ENCODE measurements around the gene SPSB3. TPM values are rescaled to one million over a fixed set of nuclear protein-coding genes. Genes with fewer than 3 reads are reported as not detected.

The SPSB3 gene
- total RNA-seq (10 to 100 TPM; 24.5 to 41.3 (median 34.1) TPM), polyA plus RNA-seq (51.8 TPM)
- long read RNA-seq, donor 1, transcript SPSB3-202 (5 exons, 1,509 nt), result minor isoform, 10 of 176 reads
- long read RNA-seq, donor 1, transcript SPSB3-209 (6 exons, 1,628 nt), result minor isoform, 31 of 176 reads
- long read RNA-seq, donor 1, transcript SPSB3-201 (6 exons, 1,449 nt), result minor isoform, 27 of 176 reads
- long read RNA-seq, donor 1, transcript SPSB3-208 (7 exons, 1,784 nt), result major isoform, 85 of 176 reads
- long read RNA-seq, donor 1, partial matches to known transcripts, result 3 of 176 reads
- long read RNA-seq, donor 1, other reads (novel, unspliced or antisense), result 14 of 176 reads
- long read RNA-seq, donor 2, transcript SPSB3-201 (6 exons, 1,449 nt), result minor isoform, 16 of 92 reads
- long read RNA-seq, donor 2, transcript SPSB3-202 (5 exons, 1,509 nt), result minor isoform, 5 of 92 reads
- long read RNA-seq, donor 2, transcript SPSB3-208 (7 exons, 1,784 nt), result major isoform, 32 of 92 reads
- long read RNA-seq, donor 2, transcript SPSB3-209 (6 exons, 1,628 nt), result minor isoform, 18 of 92 reads
- long read RNA-seq, donor 2, partial matches to known transcripts, result 4 of 92 reads
- long read RNA-seq, donor 2, other reads (novel, unspliced or antisense), result 14 of 92 reads
- long read RNA-seq, donor 3, transcript SPSB3-201 (6 exons, 1,449 nt), result minor isoform, 26 of 332 reads
- long read RNA-seq, donor 3, transcript SPSB3-208 (7 exons, 1,784 nt), result major isoform, 160 of 332 reads
- long read RNA-seq, donor 3, transcript SPSB3-209 (6 exons, 1,628 nt), result minor isoform, 70 of 332 reads
- long read RNA-seq, donor 3, transcript SPSB3-202 (5 exons, 1,509 nt), result minor isoform, 21 of 332 reads
- long read RNA-seq, donor 3, partial matches to known transcripts, result 12 of 332 reads
- long read RNA-seq, donor 3, other reads (novel, unspliced or antisense), result 19 of 332 reads
- long read RNA-seq, donor 4, transcript SPSB3-201 (6 exons, 1,449 nt), result minor isoform, 20 of 125 reads
- long read RNA-seq, donor 4, transcript SPSB3-209 (6 exons, 1,628 nt), result minor isoform, 29 of 125 reads
- long read RNA-seq, donor 4, transcript SPSB3-208 (7 exons, 1,784 nt), result major isoform, 45 of 125 reads
- long read RNA-seq, donor 4, transcript SPSB3-202 (5 exons, 1,509 nt), result minor isoform, 12 of 125 reads
- long read RNA-seq, donor 4, partial matches to known transcripts, result 4 of 125 reads
- long read RNA-seq, donor 4, other reads (novel, unspliced or antisense), result 13 of 125 reads

DNA sequence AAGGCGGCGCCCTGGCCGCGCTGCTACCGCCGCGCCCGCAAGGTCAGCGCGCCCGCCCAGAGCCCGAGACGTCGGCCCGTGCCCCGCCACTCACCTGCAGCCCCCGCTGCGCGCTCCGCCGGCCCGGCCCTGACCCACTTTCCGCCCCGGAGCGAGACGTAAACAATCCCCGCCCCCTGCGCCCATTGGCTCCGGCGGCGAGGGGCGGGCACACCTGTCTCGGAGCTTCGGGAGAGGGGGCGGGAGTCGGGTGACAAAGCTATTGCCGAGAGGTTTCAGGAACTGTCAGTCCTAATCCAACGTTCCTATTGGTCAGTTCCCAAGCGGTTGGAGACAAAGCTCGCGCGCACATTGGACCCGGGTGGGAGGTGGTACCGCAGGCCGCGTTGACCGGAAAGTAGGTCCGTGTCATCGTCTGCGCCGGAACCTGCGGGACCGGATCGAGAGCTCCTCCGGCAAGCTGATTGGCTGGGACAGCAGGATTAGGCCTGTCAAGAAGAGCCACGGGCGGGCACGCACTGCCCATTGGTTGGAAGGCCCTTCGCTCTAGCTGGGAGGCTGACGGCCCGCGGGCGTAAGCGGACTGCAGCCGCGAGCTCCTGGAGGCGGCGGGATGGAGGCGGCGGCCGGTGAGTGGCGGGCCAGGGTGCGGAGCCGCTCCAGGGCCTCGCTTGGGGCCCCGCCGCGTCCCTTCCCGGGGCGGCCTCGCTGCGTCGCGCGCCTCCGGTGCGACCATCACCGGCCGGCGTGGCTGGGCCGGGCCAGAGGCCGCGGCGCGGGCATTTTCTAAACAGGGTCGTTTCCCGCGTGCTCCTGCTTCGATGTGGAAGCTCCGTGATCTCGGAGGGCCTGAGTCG is at the start of gene SPSB3, which contains the start of gene NUBP2:
SPSB3 (minus strand) TSS at position 164 of the 857 bp plus-strand sequence. CDS start 1,088 bp downstream, outside the sequence.
NUBP2 (plus strand) TSS at position 553 of the 857 bp plus-strand sequence; CDS start at position 614, 61 bp downstream.
- Histone ChIP-seq H3K9me3 (ENCODE audit: control insufficient read depth, low read length) (no peaks in the 10 kb centered on the region), H3K4me3 (ENCODE audit: low read length) (peak within 1 kb of the TSS; percentile 91), H3K27me3 (ENCODE audit: control insufficient read depth, insufficient read depth) (no peaks in the 10 kb centered on the region), H3K27ac (ENCODE audit: low read length) (peak within 1 kb of the TSS; percentile 72), H3K4me1 (ENCODE audit: control insufficient read depth, insufficient read depth, low read length) (peaks cover 3% of the 10 kb centered on the region)
- ATAC-seq, result peak; percentile 94 to 95
- intact Hi-C loops (cut with DNase I), result no loop called here
- WGBS, result under 1% methylated on average over 102 of the region's 102 CpGs
- peak; percentile 100 for DNase-seq

DNA sequence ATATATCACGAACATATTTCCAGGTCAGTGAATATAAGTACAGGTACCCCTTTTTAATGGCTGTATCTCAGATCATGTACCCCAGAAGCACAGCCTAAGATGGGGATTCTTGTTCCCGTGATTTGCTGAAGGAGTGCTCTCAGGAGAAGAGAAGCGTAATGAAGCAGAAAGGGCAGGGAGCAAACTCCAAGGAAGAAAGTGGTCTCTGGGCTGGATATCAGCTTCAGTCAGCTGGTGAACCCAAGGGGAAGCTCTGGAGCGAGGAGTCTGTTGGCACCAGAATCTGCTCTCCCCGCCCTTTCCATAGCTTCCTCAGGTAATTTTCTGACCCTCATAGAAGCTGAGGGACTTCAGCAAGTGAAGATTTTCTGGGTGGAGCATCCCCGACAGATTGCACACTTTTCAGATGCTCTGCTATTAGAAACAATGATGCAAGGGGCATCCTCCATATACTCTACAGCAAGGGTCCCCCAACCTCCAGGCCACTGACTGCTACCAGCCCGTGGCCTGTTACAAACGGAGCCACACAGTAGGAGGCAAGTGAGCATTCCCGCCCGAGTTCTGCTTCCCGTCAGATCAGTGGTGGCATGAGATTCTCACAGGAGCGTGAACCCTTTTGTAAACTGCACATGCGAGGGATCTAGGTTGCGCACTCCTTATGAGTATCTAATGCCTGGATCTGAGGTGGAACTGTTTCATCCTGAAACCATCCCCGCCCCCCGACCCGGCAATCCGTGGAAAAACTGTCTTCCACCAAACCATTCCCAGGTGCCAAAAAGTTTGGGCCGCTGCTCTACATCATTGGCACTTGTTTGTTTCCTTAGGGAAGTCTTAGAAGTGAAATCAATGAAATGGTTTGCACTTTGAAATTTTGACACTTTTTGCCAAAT is 49.1 kb upstream of the SPSB3 start:
- H3K4me1 ChIP-seq (ENCODE audit: control insufficient read depth, insufficient read depth, low read length), result no peaks in the 10 kb centered on the region
- intact Hi-C loops (cut with DNase I), result no loop called here

DNA sequence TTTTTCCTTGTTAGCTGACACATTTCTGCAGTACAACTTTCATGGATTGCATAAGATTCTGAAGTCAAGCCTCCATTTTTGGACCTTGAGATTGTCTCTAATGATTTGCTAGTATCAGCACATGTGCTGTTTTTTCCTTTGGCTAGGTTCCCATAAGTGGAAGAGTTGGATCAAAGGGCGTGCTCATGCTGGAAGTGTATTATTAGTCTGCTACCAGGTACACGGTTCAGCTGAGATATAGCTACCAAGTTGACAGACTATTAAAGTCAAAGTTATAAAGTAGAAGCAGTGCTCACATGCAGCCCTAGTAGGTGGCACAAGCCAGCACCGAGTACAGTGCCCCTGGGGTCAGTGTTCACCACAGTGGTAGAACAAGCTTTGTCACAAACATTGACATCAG is 47.8 kb upstream of the SPSB3 start:
- H3K27ac ChIP-seq (ENCODE audit: low read length), result no peak overlapping the region
- H3K27me3 ChIP-seq (ENCODE audit: control insufficient read depth, insufficient read depth), result no peaks in the 10 kb centered on the region
- no peaks in the 10 kb centered on the region for H3K9me3 ChIP-seq (ENCODE audit: control insufficient read depth, low read length)
- 48% methylated on average over 3 of the region's 3 CpGs for WGBS
- H3K4me3 ChIP-seq (ENCODE audit: low read length), result no peak overlapping the region
- intact Hi-C loops (cut with DNase I), result no loop called here
- H3K4me1 ChIP-seq (ENCODE audit: control insufficient read depth, insufficient read depth, low read length), result no peaks in the 10 kb centered on the region
- DNase-seq, result no peak
- no peak for ATAC-seq

More for the DNA sequence above, 49.1 kb upstream of the SPSB3 start:
- no peak for ATAC-seq
- H3K27ac ChIP-seq (ENCODE audit: low read length), result no peak overlapping the region
- H3K9me3 ChIP-seq (ENCODE audit: control insufficient read depth, low read length), result no peaks in the 10 kb centered on the region
- H3K27me3 ChIP-seq (ENCODE audit: control insufficient read depth, insufficient read depth), result no peaks in the 10 kb centered on the region
- no peak for DNase-seq
- WGBS, result 76% methylated on average over 19 of the region's 19 CpGs
- no peak overlapping the region for H3K4me3 ChIP-seq (ENCODE audit: low read length)

- no peaks in the 10 kb centered on the region for H3K27me3 ChIP-seq (ENCODE audit: control insufficient read depth, insufficient read depth)
- H3K4me3 ChIP-seq (ENCODE audit: low read length), result no peak overlapping the region
- ATAC-seq (no peak), DNase-seq (no peak)
- H3K27ac ChIP-seq (ENCODE audit: low read length), result no peak overlapping the region
- H3K9me3 ChIP-seq (ENCODE audit: control insufficient read depth, low read length), result no peaks in the 10 kb centered on the region
- no peaks in the 10 kb centered on the region for H3K4me1 ChIP-seq (ENCODE audit: control insufficient read depth, insufficient read depth, low read length)
- intact Hi-C loops (cut with DNase I), result no loop called here
- 62% methylated on average over 11 of the region's 11 CpGs for WGBS
Observed at GRCh38 chr16:1828645-1829410, 46.5 kb upstream of the SPSB3 start.

- peak within 1 kb of the TSS; percentile 71 for H3K4me3 ChIP-seq (ENCODE audit: low read length)
- peak; percentile 93 to 97 (median 97) for DNase-seq
- no peaks in the 10 kb centered on the region for H3K4me1 ChIP-seq (ENCODE audit: control insufficient read depth, insufficient read depth, low read length)
- WGBS, result under 1% methylated on average over 104 of the region's 104 CpGs
- H3K27me3 ChIP-seq (ENCODE audit: control insufficient read depth, insufficient read depth), result no peaks in the 10 kb centered on the region
- H3K9me3 ChIP-seq (ENCODE audit: control insufficient read depth, low read length), result no peaks in the 10 kb centered on the region
- intact Hi-C loops (cut with DNase I), result no loop called here
- peak within 1 kb of the TSS; percentile 85 for H3K27ac ChIP-seq (ENCODE audit: low read length)
- ATAC-seq, result peak; percentile 95 to 97
Observed at GRCh38 chr16:1826691-1827573, 44.6 kb upstream of the SPSB3 start, which contains the start of the genes FAHD1 and HAGH. Gene FAHD1 (plus strand): TSS chr16:1827206. CDS start chr16:1827239, 33 bp downstream. Gene HAGH (minus strand): TSS chr16:1826825. CDS start chr16:1826787, 38 bp downstream.

- peak; percentile 4 to 6 for ATAC-seq
- H3K27me3 ChIP-seq (ENCODE audit: control insufficient read depth, insufficient read depth), result no peaks in the 10 kb centered on the region
- peak in 2 of 3 donors; percentile 53 to 65 for DNase-seq
- H3K9me3 ChIP-seq (ENCODE audit: control insufficient read depth, low read length), result no peaks in the 10 kb centered on the region
- WGBS, result 1% methylated on average over 96 of the region's 96 CpGs
- peak overlapping the region; percentile 80 for H3K27ac ChIP-seq (ENCODE audit: low read length)
- intact Hi-C loops (cut with DNase I), result no loop called here
- peak overlapping the region; percentile 71 for H3K4me3 ChIP-seq (ENCODE audit: low read length)
- no peaks in the 10 kb centered on the region for H3K4me1 ChIP-seq (ENCODE audit: control insufficient read depth, insufficient read depth, low read length)
Observed at GRCh38 chr16:1825864-1826690, 43.7 kb upstream of the SPSB3 start.

DNA sequence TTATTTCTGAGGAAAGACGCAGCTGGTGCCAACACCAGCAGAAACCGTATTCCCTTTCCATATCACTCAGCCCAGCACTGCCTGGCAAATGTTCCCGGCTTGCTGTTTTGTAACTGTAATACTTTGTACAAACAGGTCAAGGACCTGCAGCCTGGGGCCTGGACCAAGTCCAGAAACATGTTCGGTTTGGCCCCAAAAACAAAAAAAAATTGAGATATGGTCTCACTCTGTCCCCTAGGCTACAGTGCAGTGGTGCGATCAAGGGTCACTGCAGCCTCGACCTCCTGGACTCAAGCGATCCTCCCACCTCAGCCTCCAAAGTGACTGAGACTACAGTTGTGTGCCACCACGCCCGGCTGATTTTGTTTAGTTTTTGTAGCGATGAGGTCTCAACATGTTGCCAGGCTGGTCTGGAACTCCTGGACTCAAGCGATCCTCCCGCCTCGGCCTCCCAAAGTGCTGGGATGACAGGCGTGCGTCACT is 43.1 kb upstream of the SPSB3 start:
- ATAC-seq (no peak), DNase-seq (peak in 1 of 3 donors; percentile 43)
- Histone ChIP-seq H3K27me3 (ENCODE audit: control insufficient read depth, insufficient read depth) (no peaks in the 10 kb centered on the region), H3K4me1 (ENCODE audit: control insufficient read depth, insufficient read depth, low read length) (no peaks in the 10 kb centered on the region), H3K4me3 (ENCODE audit: low read length) (peak overlapping the region; percentile 71), H3K9me3 (ENCODE audit: control insufficient read depth, low read length) (no peaks in the 10 kb centered on the region), H3K27ac (ENCODE audit: low read length) (no peak overlapping the region)
- intact Hi-C loops (cut with DNase I), result no loop called here
- WGBS, result 71% methylated on average over 15 of the region's 15 CpGs

Measured in right cardiac atrium (tissue), 5 donors.